Colon (tissue), 2 donors: Measurements from ENCODE around the gene CGB5.
"Not testable (repeated sequence)": the region's sequence is repeated elsewhere in the genome, so short reads cannot be mapped to it uniquely, and the experiment has no call there.

Experiments
- FAIRE-seq: peaks from 2 replicates; lab custom pipeline; 2012; peaks lifted over from hg19 to GRCh38; lab: Jason Lieb, UNC
- donor health status: control.
- donor health status: control.

CGB5 gene

GRCh38 chr19:49057636-49058234, 14.1 kb downstream of the CGB5 start, which contains the start of gene CGB7:
Gene CGB7, minus strand, starts transcription at chr19:49057749. Its CDS starts 2,374 bp downstream, at chr19:49055375.
- FAIRE-seq: no peak

DNA sequence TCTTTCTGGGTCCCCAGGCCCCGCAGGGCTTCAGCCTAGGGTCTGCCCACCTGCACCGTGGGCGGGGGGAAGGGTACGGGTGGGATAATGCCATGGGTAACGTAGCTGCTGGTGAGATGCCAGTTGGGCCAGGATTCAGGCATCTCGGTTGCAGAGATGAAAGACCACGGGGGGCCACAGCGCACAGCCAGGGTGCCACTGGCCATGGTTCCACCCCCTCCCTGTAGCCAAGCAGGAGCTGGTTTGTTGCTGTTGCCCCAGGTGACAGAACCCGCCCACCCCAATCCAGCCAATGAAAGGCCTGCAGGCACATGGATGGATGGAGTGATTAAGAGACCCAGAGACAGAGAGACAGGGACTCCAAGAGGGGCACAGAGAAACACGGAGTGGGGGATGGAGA, 14.9 kb downstream of the CGB5 start:
- no peak for FAIRE-seq

DNA sequence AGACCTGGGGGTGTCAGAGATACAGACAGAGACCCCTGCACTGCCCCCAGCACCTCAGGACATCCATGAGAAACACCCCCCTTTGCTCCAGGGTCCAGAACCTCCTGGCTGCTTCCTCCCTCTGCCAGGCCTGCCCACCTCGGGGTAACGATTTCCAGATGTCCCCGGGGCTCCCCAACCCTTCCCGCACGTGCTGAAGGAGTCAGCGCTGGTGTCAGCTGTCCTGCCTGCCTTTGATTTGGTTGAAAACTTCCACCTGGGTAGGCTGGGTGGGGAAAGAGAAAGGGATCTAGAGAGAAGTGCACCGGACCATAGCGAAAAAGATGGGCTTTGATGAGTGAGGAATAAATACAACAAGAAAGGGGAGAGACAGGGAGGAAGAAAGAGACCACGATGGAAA, 15.4 kb downstream of the CGB5 start:
- no peak for FAIRE-seq

- no peak for FAIRE-seq
Measured at GRCh38 chr19:49061000-49061399, 17.4 kb downstream of the CGB5 start.

GRCh38 chr19:49061445-49061844, 17.8 kb downstream of the CGB5 start:
- FAIRE-seq: no peak

DNA sequence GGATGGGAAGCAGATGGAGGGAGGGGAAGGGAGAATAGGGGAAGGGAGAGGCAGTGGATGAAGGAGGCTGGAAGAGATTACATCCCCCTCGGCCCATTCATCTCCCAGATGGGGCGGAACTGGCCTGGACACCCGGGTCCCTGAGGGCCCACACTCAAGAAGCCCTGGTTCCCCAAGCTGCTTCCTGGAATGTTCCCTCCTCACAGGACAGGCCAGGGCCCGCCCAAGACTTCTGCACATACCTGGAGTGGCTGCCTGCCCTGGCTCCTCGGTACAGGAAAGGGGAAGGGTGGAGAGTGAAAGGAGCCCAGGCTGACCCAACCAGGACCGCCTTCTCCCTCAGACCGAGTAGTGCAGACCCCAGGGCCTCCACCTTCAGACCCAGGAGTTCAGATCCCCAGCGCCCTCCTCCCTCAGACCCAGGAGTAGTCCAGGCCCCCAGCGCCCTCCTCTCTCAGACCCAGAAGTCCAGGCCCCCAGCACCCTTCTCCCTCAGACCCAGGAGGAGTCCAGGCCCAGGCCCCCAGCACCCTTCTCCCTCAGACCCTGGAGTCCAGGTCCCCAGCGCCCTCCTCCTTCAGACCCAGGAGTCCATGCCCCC, 20.5 kb downstream of the CGB5 start:
- FAIRE-seq: no peak

- FAIRE-seq: no peak
Measured at GRCh38 chr19:49064768-49065611, 21.3 kb downstream of the CGB5 start, which contains the start of gene NTF4. Gene NTF4, minus strand, starts transcription at chr19:49064818. Its CDS starts 2,821 bp downstream, at chr19:49061997.

DNA sequence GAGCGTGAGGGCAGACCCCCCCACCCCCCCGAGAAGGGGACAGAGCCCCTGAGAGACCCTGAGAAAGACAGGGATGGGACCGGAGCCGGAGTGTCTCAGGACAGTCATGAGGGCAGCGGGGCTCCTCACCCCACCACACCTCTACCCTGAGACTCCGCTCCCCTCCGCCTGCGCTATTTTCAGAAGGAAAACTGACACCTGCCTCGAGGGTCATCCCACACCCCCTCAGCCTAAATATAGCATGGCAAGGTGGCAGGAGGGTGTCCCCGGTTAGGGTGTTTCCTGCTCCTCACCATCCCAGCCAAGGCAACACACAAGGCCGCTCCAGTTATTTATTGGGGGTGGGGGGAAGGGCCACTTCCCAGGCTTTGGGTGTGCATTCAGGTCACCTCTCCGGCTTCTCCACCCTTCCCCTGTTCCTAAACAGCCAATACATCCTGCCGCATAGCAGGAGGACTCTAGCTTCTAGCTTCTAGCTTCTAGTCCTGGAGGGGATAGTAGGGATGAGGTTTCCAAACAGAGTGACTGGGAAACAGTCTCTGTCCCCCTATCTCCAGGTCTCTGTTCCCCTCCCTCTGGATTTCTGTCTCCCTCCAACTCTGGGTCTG, 22.4 kb downstream of the CGB5 start:
- FAIRE-seq: no peak

- no peak for FAIRE-seq
Measured at GRCh38 chr19:49067554-49067953, 23.9 kb downstream of the CGB5 start.

GRCh38 chr19:49069026-49069425, 25.4 kb downstream of the CGB5 start:
- no peak for FAIRE-seq

GRCh38 chr19:49070416-49070815, 26.8 kb downstream of the CGB5 start:
- no peak for FAIRE-seq

DNA sequence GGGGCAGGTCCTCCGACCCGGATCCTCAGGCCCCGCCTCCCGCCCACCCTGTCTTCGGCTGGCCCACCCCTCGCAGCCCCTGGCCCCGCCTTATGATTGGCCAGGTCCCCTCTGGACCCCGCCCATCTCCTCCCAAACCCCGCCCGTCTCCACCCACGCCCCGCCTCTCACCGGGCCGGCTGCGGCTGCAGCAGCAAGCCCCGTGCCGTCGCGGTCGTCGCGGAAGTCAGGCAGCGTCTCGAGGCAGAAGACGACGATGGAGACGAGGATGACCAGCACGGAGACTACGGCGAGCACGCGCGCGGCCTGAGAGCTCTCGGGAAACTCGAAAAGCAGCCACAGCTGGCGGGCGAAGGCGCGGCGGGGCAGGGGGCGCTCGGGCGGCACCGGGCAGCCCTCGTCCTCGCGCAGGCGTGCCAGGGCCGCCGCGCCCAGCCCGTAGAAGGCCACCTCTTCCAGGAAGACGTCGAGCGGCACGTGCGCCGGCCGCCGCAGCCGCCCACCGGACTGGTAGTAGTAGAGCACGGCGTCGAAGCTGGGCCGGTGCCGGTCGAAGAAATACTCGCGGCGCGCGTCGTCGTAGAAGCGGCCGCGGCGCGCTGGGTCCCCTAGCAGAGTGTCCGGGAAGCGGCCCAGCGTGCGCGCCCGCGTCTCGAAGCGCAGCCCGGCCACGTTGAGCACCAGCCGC, 28.4 kb downstream of the CGB5 start:
- FAIRE-seq: no peak

DNA sequence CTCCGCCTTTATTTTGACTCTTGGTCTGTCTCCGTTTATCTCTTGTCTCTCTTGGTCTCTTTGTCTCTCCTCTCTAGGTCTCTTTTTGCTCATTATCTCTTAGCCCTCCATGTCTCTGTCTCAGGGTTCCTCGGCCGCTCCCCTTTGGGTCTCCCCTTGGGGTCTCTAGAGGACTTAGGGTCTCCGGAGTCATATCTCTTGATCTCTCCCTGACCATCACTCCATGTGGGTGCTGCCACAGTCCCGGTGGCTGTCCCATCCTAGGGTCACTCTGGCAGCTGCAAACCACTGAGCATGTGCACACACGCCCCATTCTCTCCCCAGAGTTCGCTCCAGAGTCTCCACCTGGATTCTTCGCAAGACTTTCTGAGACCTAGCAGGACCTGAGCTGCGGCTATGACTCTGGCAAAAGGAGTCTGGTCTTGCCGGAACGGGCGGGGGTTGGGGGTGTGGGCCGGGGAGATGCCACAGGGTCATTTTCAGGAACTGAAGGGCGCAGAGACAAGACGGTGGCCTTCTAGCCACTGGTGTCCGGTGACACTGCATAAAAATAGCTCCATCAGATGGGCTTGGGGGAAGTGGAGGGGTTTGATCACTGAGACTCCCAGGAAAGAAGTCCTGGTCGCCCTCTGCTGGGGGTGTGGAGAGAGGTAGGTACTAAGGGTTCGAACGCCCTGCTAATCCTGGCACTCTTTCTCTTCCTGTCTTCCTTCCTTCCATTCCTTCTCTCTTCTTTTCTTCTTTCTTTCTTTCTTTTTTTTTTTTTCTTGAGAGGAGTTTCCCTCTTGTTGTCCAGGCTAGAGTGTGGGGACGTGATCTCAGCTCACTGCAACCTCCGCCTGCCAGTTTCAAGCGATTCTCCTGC, 30.1 kb downstream of the CGB5 start:
- no peak for FAIRE-seq

GRCh38 chr19:49074869-49075268, 31.2 kb downstream of the CGB5 start:
- FAIRE-seq: not testable (repeated sequence)

DNA sequence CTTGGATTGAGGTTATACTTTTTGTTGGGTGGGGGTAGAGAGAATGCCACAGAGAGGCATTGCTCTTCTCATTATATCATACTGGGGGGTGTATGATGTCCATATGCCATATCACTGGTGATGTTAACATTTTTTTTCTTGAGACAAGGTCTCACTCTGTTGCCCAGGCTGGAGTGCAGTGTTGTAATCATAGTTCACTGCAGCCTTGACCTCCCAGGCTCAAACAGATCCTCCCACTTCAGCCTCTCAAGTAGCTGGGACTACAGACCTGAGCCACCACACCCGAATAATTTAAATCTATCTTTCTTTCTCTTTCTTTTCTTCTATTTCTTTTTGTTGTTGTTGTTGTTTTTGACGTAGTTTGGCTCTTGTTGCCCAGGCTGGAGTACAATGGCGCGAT, 36.7 kb downstream of the CGB5 start:
- no peak for FAIRE-seq

DNA sequence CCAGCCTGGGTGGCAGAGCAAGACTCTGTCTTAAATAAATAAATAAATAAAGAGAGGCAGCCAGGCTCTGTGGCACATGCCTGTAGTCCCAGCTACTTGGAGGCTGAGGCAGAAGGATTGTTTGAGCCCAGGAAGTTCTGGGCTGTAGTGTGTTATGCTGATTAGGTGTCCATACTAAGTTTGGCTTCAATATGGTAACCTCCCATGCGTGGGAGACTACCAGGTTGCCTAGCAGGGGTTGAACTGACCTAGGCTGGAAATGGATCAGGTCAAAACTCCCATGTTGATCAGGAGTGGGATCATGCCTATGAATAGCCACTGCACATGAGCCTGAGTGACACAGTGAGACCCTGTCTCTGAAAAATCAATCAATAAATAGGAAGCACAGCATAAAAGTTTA, 37.6 kb downstream of the CGB5 start:
- no peak for FAIRE-seq

- FAIRE-seq: no peak
Measured at GRCh38 chr19:49084206-49085019, 40.8 kb downstream of the CGB5 start.

DNA sequence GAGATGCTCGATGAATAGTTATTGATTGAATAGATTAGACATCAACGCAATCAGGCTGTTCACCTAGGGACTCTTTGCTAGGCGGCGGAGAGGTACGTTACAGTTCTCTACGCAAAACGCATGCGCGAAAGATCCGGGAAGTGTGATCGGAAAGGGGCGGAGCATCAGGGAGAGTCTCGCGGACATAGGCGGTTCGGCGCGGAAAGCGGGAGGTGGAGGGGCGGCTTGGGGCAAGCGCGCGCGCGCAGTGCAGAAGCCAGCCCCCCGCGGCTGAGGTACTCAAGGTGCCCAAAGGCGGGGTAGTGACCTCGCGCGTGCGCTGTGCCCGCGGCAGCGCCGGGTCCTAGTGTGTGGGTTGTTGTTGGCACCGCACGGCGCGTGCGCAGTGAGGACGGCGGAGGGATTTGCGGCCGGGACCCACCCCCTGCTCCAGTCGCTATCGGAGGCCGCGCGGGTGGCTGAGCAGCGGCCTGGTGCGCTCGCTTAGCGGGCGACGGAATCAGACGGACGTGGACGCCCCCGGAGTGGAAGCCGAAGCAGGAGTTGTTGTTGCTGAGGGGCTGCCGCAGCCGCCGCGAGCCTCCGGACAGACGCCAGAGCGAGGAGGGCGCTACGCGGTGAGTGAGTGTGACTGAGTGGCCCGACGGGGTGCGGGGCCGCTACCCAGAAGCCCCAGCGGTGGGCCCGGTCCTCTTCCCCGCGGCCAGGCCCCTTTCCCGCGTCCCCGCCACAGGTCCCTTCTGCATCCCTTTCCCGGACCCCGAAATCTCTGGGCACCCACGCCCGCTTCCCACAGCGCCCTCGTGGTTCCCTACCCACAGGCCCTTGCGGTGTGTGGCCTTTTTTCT, 41.6 kb downstream of the CGB5 start, which contains the start of gene SNRNP70:
TSS of gene SNRNP70 (plus strand) at position 432 of the 848 bp plus-strand sequence. CDS start 964 bp downstream, outside the sequence.
- FAIRE-seq: no peak

GRCh38 chr19:49085868-49086232, 42.2 kb downstream of the CGB5 start:
- FAIRE-seq: no peak
